ENCODE results near the gene GNAQ.

GRCh38 chr9:77726289-77726688 lies 305.3 kb downstream of the GNAQ start:
- TF ChIP-seq CTCF (IDR thresholded peaks at IDR 0.05; ENCODE audit: poor library complexity): no peak
- TF ChIP-seq EZH2 (IDR thresholded peaks at IDR 0.05; ENCODE audit: borderline replicate concordance): no peak
